KMS-11 (cell line): Measurements from ENCODE around the gene BDH1.
"Not testable (repeated sequence)": the region's sequence is repeated elsewhere in the genome, so short reads cannot be mapped to it uniquely, and the experiment has no call there.

Source experiments
- H2AFZ ChIP-seq: fragments of 200-600 bp; sonication (generic); 2 replicates; pipeline ENCODE4 v1.6.1; 2016; ENCODE audit warnings: antibody characterized with exemption, mixed run types, low read depth
- H3K27ac ChIP-seq: fragments of 200-600 bp; sonication (generic); 2 replicates; pipeline ENCODE4 v1.6.1; 2016; ENCODE audit warnings: mild to moderate bottlenecking, mixed run types
- H3K27me3 ChIP-seq: fragments of 200-600 bp; sonication (generic); 2 replicates; pipeline ENCODE4 v1.6.1; 2017; ENCODE audit warnings: mild to moderate bottlenecking, low read depth, mixed run types, moderate library complexity; ENCODE audit not compliant: insufficient read depth
- H3K36me3 ChIP-seq: fragments of 200-600 bp; sonication (generic); 2 replicates; pipeline ENCODE4 v1.6.1; 2017; ENCODE audit warnings: mild to moderate bottlenecking, mixed run types; ENCODE audit not compliant: insufficient read depth
- H3K4me1 ChIP-seq: fragments of 200-600 bp; sonication (generic); 2 replicates; pipeline ENCODE4 v1.6.1; 2016; ENCODE audit warnings: mild to moderate bottlenecking, low read depth, mixed run types; ENCODE audit not compliant: poor library complexity, severe bottlenecking
- H3K4me2 ChIP-seq: fragments of 200-600 bp; sonication (generic); 2 replicates; pipeline ENCODE4 v1.7.0; 2016; ENCODE audit warnings: mild to moderate bottlenecking, mixed run types
- H3K4me3 ChIP-seq: fragments of 200-600 bp; sonication (generic); IDR thresholded peaks from 2 replicates; pipeline ENCODE4 v1.6.1; 2017; ENCODE audit warnings: low read depth, low read length, mixed read lengths; ENCODE audit not compliant: insufficient read depth
- H3K79me2 ChIP-seq: fragments of 200-600 bp; sonication (generic); 2 replicates; pipeline ENCODE4 v1.6.1; 2016; ENCODE audit warnings: low read depth, mixed run types; ENCODE audit not compliant: insufficient read depth
- H3K9ac ChIP-seq: fragments of 200-600 bp; sonication (generic); 2 replicates; pipeline ENCODE4 v1.6.1; 2016; ENCODE audit warnings: mild to moderate bottlenecking, mixed run types
- H4K20me1 ChIP-seq: fragments of 200-600 bp; sonication (generic); 2 replicates; pipeline ENCODE4 v1.6.1; 2016; ENCODE audit warnings: mild to moderate bottlenecking, mixed run types; ENCODE audit not compliant: insufficient read depth
- TF ChIP-seq, protein P1 (sequence below): fragments of 200-600 bp; sonication (generic); conservative IDR thresholded peaks from 2 replicates; pipeline ENCODE4 v1.6.1; 2017; ENCODE audit warnings: low read depth, mild to moderate bottlenecking, antibody characterized with exemption, low read length, moderate library complexity, mixed read lengths

The BDH1 gene

DNA sequence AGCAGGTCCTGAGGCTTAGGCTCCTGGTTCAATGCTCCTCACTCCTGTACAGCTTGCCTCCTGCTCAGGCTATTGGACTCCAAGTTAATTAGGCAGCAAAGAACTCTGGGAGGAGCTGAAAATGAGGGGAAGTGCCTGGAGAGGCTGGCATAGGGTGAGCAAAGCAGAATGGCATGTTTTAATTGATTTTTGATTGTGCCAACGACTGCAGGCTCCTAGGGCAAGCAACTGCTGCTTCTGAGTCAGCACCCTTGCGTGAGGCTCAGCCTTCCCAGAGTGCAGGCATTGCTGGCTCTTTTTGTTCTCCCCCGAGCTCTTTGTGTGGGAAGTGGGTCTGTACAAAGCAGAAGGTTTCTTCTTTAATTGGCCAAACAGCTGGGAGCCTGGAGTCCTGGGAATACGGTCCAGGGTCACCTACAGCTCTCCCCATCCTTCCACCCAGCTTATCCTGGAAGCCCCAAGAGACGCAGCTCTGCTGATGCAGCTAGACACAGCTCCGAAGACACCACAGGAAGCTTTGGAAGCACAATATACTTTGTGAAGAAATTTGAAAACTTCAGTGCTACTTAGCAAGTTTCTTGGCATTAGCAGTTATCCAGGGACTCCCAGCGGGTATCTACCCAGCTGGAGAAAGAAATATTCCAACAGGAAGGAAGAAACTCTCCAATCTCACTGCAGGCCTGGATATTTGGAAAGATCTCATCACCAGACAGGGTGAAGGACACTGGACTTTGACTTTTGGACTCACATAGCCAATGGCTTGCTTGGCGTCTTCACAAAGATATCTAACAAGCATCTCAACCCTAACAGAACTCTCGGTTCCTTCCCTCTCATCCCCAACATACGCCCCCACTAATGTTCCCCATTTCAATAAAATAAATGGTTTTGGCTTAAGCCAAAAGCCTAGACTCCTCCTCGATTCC is 76.8 kb downstream of the BDH1 start:
- H3K9ac ChIP-seq = no peak overlapping the region
- H3K4me3 ChIP-seq = no peak overlapping the region
- TF ChIP-seq, protein P1, sequence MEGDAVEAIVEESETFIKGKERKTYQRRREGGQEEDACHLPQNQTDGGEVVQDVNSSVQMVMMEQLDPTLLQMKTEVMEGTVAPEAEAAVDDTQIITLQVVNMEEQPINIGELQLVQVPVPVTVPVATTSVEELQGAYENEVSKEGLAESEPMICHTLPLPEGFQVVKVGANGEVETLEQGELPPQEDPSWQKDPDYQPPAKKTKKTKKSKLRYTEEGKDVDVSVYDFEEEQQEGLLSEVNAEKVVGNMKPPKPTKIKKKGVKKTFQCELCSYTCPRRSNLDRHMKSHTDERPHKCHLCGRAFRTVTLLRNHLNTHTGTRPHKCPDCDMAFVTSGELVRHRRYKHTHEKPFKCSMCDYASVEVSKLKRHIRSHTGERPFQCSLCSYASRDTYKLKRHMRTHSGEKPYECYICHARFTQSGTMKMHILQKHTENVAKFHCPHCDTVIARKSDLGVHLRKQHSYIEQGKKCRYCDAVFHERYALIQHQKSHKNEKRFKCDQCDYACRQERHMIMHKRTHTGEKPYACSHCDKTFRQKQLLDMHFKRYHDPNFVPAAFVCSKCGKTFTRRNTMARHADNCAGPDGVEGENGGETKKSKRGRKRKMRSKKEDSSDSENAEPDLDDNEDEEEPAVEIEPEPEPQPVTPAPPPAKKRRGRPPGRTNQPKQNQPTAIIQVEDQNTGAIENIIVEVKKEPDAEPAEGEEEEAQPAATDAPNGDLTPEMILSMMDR = no peak
- no peak overlapping the region for H3K4me2 ChIP-seq
- no peaks in the 10 kb centered on the region for H3K4me1 ChIP-seq
- no peaks in the 10 kb centered on the region for H3K79me2 ChIP-seq
- no peak overlapping the region for H2AFZ ChIP-seq
- no peaks in the 10 kb centered on the region for H4K20me1 ChIP-seq
- no peak overlapping the region for H3K27ac ChIP-seq
- no peaks in the 10 kb centered on the region for H3K36me3 ChIP-seq
- H3K27me3 ChIP-seq = no peaks in the 10 kb centered on the region

- H3K4me1 ChIP-seq, H3K27me3 ChIP-seq, H3K79me2 ChIP-seq, H4K20me1 ChIP-seq, H3K27ac ChIP-seq, H3K4me2 ChIP-seq, H2AFZ ChIP-seq, H3K36me3 ChIP-seq, H3K9ac ChIP-seq, H3K4me3 ChIP-seq: not testable (repeated sequence)
Measured at GRCh38 chr3:197477816-197478215, 78.0 kb downstream of the BDH1 start.

DNA sequence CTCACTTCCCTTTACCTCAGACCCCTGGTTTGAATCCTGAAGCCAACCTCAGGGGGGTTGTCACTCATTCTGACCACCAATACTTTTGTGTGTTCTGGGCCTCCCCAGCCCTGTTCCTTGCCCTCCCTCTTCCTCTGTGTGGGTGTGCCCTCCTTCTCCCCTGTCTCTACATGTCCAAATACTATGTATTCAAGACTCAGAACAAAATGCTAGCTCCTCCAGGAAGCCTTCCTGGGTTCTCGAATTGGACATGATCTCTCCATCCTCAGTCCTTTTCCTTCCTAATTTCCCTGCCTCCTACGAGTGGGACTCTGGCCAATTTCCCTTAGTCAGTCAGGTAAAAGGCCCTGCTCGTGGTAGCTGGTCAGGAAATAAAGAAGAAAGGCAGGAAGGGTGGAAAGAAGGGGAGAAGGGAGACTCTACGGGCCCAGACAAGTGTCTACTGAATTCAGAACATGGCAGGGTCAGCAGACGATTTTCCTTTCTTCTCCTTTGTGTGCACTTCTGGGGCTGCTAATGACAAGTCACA is 79.7 kb downstream of the BDH1 start:
- no peak overlapping the region for H3K9ac ChIP-seq

GRCh38 chr3:197475514-197475913 is 80.3 kb downstream of the BDH1 start:
- Histone ChIP-seq H4K20me1 (no peaks in the 10 kb centered on the region), H2AFZ (no peak overlapping the region)

More for the DNA sequence above, 79.7 kb downstream of the BDH1 start:
- TF ChIP-seq, protein P1 = no peak
- no peak overlapping the region for H3K4me3 ChIP-seq
- H3K4me2 ChIP-seq = no peak overlapping the region
- H4K20me1 ChIP-seq = no peaks in the 10 kb centered on the region
- H3K4me1 ChIP-seq = no peaks in the 10 kb centered on the region
- H3K27ac ChIP-seq = no peak overlapping the region
- no peaks in the 10 kb centered on the region for H3K79me2 ChIP-seq
- H3K36me3 ChIP-seq = no peaks in the 10 kb centered on the region
- H2AFZ ChIP-seq = no peak overlapping the region
- no peaks in the 10 kb centered on the region for H3K27me3 ChIP-seq

More at GRCh38 chr3:197475514-197475913, 80.3 kb downstream of the BDH1 start:
- TF ChIP-seq, protein P1 = no peak
- no peaks in the 10 kb centered on the region for H3K27me3 ChIP-seq
- H3K9ac ChIP-seq = no peak overlapping the region
- no peak overlapping the region for H3K4me2 ChIP-seq
- no peaks in the 10 kb centered on the region for H3K79me2 ChIP-seq
- H3K27ac ChIP-seq = no peak overlapping the region
- H3K36me3 ChIP-seq = no peaks in the 10 kb centered on the region
- H3K4me3 ChIP-seq = no peak overlapping the region
- no peaks in the 10 kb centered on the region for H3K4me1 ChIP-seq
